ENCODE measurements around the gene SMARCA1. TPM values are rescaled to one million over a fixed set of nuclear protein-coding genes. Genes with fewer than 3 reads are reported as not detected.

Gene SMARCA1
- total RNA-seq, 4 donors from 2014 or later = 67.1 to 75.8 (median 69.2) TPM

DNA sequence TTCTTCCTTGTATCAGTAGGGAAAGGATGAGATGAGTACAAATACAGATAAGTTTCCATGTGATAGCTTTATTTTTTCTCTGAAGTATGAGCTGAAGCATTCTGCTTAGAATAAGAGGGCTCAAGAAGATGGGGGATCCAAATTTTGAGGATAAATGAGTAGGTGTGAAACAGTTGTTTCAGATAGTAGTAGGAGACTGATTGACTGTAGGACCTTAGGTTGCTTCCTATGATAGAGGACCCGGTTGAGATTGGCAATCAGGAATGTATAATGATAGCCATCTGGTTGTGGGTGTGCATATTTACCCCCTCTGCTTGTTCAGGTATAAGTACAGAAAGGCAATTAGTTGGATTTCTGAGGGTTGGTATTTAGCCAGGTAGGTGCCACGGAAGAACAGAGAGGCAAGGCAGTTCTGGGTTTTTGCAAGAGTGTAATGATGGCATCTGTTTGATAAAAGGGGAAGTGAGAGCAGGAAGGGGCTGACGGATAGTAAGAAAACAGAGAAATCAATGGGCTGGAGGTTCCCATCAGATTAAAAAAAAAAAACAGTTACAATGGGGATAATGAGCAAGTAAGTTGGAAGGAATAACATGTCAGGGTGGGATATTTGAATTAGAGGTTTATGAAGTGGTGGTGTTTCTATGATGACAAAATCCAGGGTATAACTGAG is 30.5 kb upstream of the SMARCA1 start:
- intact Hi-C loops (cut with DNase I) = no loop called here

GRCh38 chrX:129549124-129549523 is 25.8 kb upstream of the SMARCA1 start:
- H3K4me3 ChIP-seq (replicated peaks in 1 of 3) = no peak overlapping the region
- no peaks in the 10 kb centered on the region for H3K4me1 ChIP-seq
- WGBS, 2 donors = 61 to 84% methylated on average over 1 of the region's 1 CpG
- peak; percentile 3 to 8 for DNase-seq
- H3K27me3 ChIP-seq = no peaks in the 10 kb centered on the region
- no peaks in the 10 kb centered on the region for H3K9me3 ChIP-seq
- H3K36me3 ChIP-seq = no peaks in the 10 kb centered on the region
- H3K27ac ChIP-seq = no peak overlapping the region
- intact Hi-C loops (cut with DNase I) = no loop called here
- no peak for TF ChIP-seq POLR2A (IDR thresholded peaks at IDR 0.05)
- TF ChIP-seq, protein P1, sequence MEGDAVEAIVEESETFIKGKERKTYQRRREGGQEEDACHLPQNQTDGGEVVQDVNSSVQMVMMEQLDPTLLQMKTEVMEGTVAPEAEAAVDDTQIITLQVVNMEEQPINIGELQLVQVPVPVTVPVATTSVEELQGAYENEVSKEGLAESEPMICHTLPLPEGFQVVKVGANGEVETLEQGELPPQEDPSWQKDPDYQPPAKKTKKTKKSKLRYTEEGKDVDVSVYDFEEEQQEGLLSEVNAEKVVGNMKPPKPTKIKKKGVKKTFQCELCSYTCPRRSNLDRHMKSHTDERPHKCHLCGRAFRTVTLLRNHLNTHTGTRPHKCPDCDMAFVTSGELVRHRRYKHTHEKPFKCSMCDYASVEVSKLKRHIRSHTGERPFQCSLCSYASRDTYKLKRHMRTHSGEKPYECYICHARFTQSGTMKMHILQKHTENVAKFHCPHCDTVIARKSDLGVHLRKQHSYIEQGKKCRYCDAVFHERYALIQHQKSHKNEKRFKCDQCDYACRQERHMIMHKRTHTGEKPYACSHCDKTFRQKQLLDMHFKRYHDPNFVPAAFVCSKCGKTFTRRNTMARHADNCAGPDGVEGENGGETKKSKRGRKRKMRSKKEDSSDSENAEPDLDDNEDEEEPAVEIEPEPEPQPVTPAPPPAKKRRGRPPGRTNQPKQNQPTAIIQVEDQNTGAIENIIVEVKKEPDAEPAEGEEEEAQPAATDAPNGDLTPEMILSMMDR (IDR thresholded peaks at IDR 0.05) = no peak

More for the DNA sequence above, 30.5 kb upstream of the SMARCA1 start:
- Histone ChIP-seq H3K27ac (no peak overlapping the region), H3K4me1 (no peaks in the 10 kb centered on the region), H3K4me3 (replicated peaks in 1 of 3) (no peak overlapping the region), H3K36me3 (peaks cover 0 to 3% of the 10 kb centered on the region in 2 donors), H3K27me3 (no peaks in the 10 kb centered on the region), H3K9me3 (no peaks in the 10 kb centered on the region)
- no peak for TF ChIP-seq POLR2A (IDR thresholded peaks at IDR 0.05)
- TF ChIP-seq, protein P1 (IDR thresholded peaks at IDR 0.05) = no peak
- DNase-seq = no peak
- 89 to 95% methylated on average over 3 of the region's 3 CpGs for WGBS, 2 donors

DNA sequence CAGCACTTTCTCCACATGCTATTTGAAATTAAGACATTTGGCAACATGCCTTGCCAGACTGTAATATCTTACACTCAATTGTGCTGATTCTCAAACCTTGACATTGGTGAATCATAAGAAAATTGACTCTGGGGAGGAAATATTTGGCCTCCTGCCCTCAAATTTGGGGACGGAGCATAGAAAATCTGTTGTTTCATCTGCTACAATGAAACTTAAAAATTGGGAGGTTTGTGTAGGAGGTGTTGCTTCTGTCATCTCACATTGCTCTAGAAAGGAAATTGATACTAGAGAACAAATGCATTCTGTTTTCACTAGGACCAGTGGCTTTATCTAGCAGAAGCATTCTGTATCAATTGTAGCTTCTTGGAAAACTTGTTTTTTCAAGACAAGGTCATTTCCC is 22.1 kb upstream of the SMARCA1 start:
- H3K4me1 ChIP-seq = no peaks in the 10 kb centered on the region
- no peaks in the 10 kb centered on the region for H3K27me3 ChIP-seq
- 65 to 84% methylated on average over 1 of the region's 1 CpG for WGBS, 2 donors
- no peak for TF ChIP-seq POLR2A (IDR thresholded peaks at IDR 0.05)
- TF ChIP-seq, protein P1 (IDR thresholded peaks at IDR 0.05) = no peak
- no peaks in the 10 kb centered on the region for H3K36me3 ChIP-seq
- no peak for DNase-seq
- no peaks in the 10 kb centered on the region for H3K9me3 ChIP-seq
- intact Hi-C loops (cut with DNase I) = no loop called here
- no peak overlapping the region for H3K27ac ChIP-seq
- no peak overlapping the region for H3K4me3 ChIP-seq (replicated peaks in 1 of 3)

DNA sequence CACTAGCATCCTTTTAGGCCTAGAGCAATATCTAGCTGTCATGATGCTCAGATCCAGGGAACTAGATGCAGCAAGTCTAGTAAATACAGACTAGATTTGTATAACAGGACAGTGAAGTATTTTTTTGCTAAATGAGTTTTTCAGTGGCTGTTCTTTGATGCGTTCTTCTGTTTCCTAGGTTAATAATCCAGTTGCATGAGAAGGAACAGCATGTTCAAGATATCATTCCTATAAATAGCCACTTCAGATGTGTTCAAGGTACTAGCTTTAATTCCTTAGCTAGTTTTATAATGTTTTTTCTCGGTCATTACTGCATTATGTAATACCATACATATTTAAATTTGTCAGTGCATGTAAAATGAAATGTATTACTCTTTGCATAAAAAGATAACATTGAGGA is 21.5 kb upstream of the SMARCA1 start:
- no peaks in the 10 kb centered on the region for H3K36me3 ChIP-seq
- no peaks in the 10 kb centered on the region for H3K9me3 ChIP-seq
- 92 to 98% methylated on average over 2 of the region's 2 CpGs for WGBS, 2 donors
- H3K27ac ChIP-seq = no peak overlapping the region
- H3K27me3 ChIP-seq = no peaks in the 10 kb centered on the region
- no peaks in the 10 kb centered on the region for H3K4me1 ChIP-seq
- intact Hi-C loops (cut with DNase I) = no loop called here
- H3K4me3 ChIP-seq (replicated peaks in 1 of 3) = no peak overlapping the region
- TF ChIP-seq, protein P1 (IDR thresholded peaks at IDR 0.05) = no peak
- TF ChIP-seq POLR2A (IDR thresholded peaks at IDR 0.05) = no peak
- DNase-seq = no peak

DNA sequence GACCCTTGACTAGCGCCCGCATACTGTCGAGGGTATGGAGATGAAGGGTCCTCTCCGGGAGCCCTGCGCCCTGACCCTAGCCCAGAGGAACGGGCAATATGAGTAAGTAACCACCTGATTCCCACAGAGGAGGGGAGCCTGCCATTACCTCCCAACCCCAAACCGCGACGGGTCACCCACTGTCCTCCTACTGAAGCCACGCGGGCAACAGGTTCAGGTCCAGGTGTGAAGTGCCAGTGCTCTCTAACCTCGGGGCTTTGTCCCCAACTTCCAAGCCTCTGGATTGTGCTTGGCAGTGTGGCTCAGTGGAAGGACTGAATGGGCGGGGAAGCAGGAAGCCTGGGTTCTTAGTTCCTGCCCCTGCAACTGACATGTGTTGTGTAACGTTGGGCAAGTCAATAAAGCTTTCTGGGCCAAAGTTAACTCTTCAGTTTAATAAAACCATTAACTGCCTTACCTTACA is 17.5 kb upstream of the SMARCA1 start:
- DNase-seq = peak; percentile 9
- H3K4me3 ChIP-seq (replicated peaks in 1 of 3) = peak overlapping the region in 2 of 3 donors; percentile 17 to 48
- H3K36me3 ChIP-seq = no peaks in the 10 kb centered on the region
- intact Hi-C loops (cut with DNase I) = no loop called here
- 0 to 29% methylated on average over 1 to 2 of the region's 14 CpGs for WGBS, 2 donors
- no peaks in the 10 kb centered on the region for H3K27me3 ChIP-seq
- H3K27ac ChIP-seq = peak overlapping the region in 2 of 3 donors; percentile 68 to 76
- no peaks in the 10 kb centered on the region for H3K9me3 ChIP-seq
- TF ChIP-seq, protein P1 (IDR thresholded peaks at IDR 0.05) = no peak
- TF ChIP-seq POLR2A (IDR thresholded peaks at IDR 0.05) = no peak
- no peaks in the 10 kb centered on the region for H3K4me1 ChIP-seq
